ENCODE measurements around the gene C19orf44.
"Not testable (repeated sequence)": the region's sequence is repeated elsewhere in the genome, so short reads cannot be mapped to it uniquely, and the experiment has no call there.

Gene C19orf44

GRCh38 chr19:16461630-16462051, 34.6 kb upstream of the C19orf44 start:
- TF ChIP-seq, protein P1, sequence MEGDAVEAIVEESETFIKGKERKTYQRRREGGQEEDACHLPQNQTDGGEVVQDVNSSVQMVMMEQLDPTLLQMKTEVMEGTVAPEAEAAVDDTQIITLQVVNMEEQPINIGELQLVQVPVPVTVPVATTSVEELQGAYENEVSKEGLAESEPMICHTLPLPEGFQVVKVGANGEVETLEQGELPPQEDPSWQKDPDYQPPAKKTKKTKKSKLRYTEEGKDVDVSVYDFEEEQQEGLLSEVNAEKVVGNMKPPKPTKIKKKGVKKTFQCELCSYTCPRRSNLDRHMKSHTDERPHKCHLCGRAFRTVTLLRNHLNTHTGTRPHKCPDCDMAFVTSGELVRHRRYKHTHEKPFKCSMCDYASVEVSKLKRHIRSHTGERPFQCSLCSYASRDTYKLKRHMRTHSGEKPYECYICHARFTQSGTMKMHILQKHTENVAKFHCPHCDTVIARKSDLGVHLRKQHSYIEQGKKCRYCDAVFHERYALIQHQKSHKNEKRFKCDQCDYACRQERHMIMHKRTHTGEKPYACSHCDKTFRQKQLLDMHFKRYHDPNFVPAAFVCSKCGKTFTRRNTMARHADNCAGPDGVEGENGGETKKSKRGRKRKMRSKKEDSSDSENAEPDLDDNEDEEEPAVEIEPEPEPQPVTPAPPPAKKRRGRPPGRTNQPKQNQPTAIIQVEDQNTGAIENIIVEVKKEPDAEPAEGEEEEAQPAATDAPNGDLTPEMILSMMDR (IDR thresholded peaks at IDR 0.05; ENCODE audit: control insufficient read depth, insufficient read depth, low read depth, low read length, missing control alignments): no peak
- H3K4me3 ChIP-seq (ENCODE audit: control insufficient read depth, low read depth, low read length): no peak overlapping the region
- DNase-seq (ENCODE audit: low read depth): no peak

DNA sequence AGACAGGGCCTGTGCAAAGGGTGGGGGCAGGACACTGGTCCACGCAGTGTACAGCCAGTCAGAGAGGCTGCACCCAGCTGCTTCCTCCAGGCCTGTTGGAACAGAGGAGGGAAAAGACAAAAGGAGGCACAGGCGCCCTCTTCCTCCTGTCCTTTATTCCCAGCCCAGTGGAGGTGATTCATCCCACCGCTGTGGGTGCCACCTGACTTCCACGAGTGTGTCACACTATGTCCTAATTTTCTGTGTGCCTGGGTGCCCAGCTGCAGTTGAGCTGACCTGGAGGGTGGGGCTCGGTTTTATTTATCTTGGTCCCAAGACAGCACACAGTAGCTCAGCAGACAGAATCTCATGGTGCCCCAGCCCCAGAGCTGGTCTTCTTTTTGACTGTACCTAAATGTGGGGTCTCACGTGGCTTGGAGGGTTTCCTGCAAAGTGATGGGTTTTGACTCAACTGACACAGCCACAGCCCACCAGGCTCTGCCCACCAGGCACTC, 33.4 kb upstream of the C19orf44 start:
- TF ChIP-seq, protein P1 (IDR thresholded peaks at IDR 0.05; ENCODE audit: control insufficient read depth, insufficient read depth, low read depth, low read length, missing control alignments): no peak
- DNase-seq (ENCODE audit: low read depth): no peak
- H3K4me3 ChIP-seq (ENCODE audit: control insufficient read depth, low read depth, low read length): no peak overlapping the region

- H3K4me3 ChIP-seq (ENCODE audit: control insufficient read depth, low read depth, low read length): no peak overlapping the region
- TF ChIP-seq, protein P1 (IDR thresholded peaks at IDR 0.05; ENCODE audit: control insufficient read depth, insufficient read depth, low read depth, low read length, missing control alignments): no peak
- no peak for DNase-seq (ENCODE audit: low read depth)
Measured at GRCh38 chr19:16463341-16463990, 32.7 kb upstream of the C19orf44 start.

DNA sequence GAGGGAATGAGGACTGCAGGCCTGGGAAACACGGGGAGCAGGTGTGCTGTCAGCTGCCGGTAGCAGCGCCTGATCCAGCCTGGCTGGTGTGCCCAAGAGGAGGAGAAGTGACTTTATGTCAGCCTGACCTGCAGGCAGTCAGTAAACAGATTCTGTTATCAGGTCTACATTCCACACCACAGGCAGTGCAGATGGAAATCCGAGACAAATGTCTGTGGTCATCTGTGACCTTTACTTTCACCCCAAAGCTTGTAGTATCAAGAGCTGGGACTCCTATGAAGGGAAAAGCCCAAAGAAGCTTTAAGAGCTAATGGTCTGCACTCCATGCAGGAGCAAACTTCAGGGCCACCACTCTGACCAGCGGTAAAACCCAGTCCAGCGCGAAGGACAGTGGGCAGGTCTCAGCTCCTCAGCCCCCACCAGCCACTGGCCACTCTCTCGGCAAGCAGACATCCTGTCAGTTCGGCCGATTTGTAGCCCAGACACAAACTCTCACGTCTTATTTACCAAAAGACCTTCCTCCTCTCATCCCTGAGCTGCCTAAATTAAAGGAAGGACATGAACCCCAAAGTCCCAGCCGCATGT, 32.1 kb upstream of the C19orf44 start:
- TF ChIP-seq, protein P1 (IDR thresholded peaks at IDR 0.05; ENCODE audit: control insufficient read depth, insufficient read depth, low read depth, low read length, missing control alignments): no peak
- DNase-seq (ENCODE audit: low read depth): no peak
- no peak overlapping the region for H3K4me3 ChIP-seq (ENCODE audit: control insufficient read depth, low read depth, low read length)

DNA sequence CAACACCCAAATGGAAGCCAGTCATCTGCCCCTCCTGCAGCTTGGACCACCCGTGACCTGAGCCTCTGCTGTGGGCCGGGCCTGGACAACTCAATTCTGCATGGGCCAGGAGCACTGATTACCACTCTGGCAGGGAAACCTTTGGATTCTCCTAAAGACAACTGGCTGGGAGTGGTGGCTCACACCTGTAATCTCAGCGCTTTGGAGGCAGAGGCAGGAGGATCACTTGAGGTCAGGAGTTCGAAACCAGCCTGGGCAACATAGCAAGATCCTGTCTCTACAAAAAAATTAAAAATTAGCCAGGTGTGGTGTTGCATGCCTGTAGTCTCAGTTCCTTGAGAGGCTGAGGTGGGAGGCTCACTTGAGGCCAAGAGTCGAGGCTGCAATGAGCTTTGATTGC, 31.0 kb upstream of the C19orf44 start:
- DNase-seq (ENCODE audit: low read depth): no peak
- TF ChIP-seq, protein P1 (IDR thresholded peaks at IDR 0.05; ENCODE audit: control insufficient read depth, insufficient read depth, low read depth, low read length, missing control alignments): no peak
- H3K4me3 ChIP-seq (ENCODE audit: control insufficient read depth, low read depth, low read length): no peak overlapping the region

DNA sequence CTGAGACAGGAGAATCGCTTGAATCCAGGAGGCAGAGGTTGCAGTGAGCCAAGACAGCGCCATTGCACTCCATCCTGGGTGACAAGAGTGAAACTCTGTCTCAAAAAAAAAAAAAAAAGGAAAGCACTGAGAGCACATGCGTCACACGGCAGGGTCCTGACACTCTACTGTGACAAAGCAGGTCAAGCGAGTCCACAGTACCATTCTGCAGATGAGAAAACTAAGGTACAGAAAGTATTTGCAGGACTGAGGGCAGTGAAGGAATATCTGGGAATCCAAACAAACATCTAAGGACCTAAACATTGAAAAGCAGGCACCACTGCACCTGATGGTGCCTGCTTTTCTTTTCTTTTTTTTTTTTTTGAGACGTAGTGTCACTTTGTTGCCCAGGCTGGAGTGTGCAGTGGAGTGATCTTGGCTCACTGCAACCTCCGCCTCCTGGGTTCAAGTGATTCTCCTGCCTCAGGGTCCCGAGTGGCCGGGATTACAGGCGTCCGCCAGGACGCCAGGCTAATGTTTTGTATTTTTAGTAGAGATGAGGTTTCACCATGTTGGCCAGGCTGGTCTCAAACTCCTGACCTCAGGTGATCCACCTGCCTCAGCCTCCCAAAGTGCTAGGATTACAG, 29.3 kb upstream of the C19orf44 start:
- not testable (repeated sequence) for H3K4me3 ChIP-seq (ENCODE audit: control insufficient read depth, low read depth, low read length); DNase-seq (ENCODE audit: low read depth)

GRCh38 chr19:16467581-16467980, 28.6 kb upstream of the C19orf44 start:
- H3K4me3 ChIP-seq (ENCODE audit: control insufficient read depth, low read depth, low read length): no peak overlapping the region
- TF ChIP-seq, protein P1 (IDR thresholded peaks at IDR 0.05; ENCODE audit: control insufficient read depth, insufficient read depth, low read depth, low read length, missing control alignments): no peak
- no peak for DNase-seq (ENCODE audit: low read depth)
